GM21529 (cell line): Measurements from ENCODE around the gene P2RX2.

Source experiments
- ATAC-seq: cut with Tn5 transposase; IDR thresholded peaks from one replicate; pipeline ENCODE4 v1.9.1; 2021; ENCODE audit not compliant: unreplicated experiment

Gene P2RX2

DNA sequence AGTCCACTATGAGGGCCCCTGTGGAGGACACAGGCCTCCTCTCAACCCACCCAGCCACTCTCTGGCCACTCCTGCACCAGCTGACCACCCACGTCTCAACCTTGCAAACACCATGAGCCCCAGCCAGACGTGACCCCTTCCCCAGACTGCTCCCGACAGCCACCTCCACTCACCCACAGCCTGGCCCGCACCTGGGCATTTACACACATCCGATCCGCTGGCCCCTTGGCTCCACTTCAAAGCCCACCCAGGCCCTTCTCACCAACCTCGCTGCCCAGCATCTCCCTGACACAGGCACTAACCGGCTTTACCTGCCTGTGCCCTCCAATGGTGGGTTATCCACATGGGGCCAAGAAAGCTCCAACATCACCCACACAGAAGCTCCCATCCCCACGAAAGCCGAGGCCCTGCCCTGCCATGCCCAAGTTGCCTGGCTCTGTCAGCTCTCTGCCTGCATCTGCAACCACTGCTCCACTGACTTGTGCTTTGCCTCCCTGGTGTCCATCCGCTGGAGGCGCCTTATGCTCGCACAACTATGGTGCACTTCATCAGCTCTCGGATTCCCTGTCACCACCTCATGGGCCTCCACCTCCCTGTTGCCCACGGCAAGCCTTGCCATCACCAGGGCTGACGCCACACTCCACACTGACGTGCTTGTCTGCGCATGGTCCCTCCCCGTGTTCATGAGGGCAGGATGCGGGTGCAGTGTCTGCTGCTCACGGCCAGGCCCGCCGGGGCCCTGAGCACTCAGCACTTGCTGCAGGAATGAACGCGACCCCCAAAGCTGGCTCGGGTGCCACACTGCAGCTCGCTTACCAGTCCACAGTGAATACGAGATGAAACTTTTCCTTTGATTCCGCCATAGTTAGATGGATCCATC, 16.7 kb downstream of the P2RX2 start:
- ATAC-seq: no peak

DNA sequence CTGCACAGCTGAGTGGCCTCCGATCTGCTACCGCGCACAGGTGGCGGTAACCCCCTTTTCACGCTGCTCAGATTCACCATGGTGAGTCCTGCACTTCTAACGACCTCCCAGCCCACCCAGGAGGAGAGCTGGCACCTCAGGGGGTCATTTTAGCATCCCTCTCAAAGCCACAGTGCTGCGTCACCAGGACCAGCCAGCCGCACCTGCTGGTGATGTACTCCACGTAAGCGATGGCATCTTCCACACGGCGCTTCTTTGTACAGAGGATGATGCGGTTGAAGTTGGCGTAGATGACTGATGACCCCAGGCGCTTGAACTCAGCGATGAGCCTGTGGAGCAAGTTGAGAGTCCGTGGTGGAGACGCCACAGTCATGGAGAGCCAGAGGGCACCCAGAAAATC, 19.2 kb downstream of the P2RX2 start:
- ATAC-seq: no peak

GRCh38 chr12:132638541-132639408, 20.2 kb downstream of the P2RX2 start:
- no peak for ATAC-seq

DNA sequence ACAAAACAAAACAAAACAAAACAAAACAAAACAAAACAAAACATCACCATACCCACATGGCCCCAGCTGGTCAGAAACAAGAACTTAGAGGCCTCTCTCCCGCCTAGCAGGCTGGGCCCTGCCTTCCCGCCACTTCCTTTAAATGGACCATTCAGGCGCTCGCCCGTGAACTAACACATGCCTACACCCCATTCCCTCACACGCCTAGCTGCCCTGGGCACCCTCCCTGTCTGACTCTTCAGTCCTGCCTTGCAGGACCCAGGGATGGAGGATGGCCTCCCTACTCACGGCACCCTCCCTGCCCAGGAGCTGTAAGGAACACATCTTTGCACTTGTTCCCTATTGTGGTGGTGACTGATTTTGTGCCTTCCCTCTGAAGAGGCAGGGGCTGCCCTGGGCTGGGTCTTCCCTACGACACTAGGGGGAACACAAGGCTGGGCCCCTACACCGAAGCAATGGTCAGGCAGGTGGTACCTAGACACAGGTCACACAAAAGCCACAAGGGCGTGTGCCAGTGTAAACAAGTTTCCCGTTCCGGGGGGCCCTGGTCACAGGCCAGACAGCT, 21.5 kb downstream of the P2RX2 start:
- ATAC-seq: no peak

GRCh38 chr12:132640936-132641335, 22.4 kb downstream of the P2RX2 start:
- no peak for ATAC-seq

- no peak for ATAC-seq
Measured at GRCh38 chr12:132641811-132642650, 23.5 kb downstream of the P2RX2 start.

DNA sequence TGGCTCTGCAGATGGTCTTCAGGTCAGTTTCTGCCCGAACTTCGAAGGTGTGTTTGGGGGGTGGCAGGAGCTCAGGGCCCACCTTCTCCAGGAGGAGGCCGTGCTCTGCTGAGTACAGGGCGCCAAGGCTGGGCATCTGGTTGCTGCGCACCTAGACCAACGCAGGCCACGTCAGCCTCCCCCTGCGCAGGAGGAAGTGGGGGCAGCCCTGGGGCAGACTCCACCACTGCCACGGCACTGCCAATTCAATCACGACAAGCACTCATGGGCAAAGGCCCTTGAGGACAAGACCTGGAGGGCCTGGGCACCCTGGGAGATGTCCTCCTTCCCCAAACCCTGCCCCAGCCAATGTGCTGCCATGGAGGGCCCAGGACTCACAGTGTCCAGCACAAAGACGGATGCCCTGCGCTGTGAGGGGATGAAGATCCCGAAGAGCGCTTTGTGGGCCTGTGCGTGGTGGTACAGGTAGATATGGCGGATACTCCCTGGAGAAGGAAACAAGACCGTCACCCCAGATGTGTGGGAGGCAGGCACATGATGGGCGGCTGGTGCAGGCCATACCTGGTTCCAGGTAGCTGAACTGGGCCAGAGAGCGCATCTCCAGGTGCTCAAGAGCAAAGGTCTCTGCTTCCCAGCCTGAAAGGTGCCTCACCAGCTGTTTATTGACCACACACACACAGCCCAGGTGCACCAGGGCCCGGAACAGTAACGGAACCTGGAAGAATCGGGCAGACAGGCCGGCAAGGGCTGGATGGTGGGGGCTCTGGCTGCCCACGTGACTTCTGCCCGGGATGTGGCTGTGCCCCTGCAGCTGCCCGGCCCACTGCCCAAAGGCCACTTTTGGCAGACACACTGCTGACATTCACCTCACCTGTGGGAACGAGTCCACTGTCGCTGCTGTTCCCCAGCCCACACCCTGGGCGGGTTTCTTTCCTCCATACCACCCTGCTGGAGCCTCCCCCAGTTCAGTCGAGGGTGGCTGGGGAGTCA, 24.6 kb downstream of the P2RX2 start:
- ATAC-seq: no peak

DNA sequence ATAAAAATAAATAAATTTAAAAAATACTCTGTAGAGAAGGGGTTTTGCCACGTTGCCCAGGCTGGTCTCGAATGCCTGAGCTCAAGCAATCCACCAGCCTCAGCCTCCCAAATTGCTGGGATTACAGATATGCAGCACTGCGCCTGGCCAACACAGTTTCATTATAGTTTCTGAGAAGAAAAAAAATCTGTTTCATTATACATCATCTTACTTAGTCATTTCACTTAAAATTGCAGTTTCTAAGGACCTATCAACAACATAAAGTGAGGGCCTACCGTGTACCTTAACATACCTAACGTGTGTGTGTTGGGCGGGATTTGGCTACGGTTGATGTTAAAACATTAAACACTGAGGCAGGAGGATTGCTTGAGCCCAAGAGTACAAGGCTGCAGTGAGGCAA, 28.3 kb downstream of the P2RX2 start:
- ATAC-seq: no peak

DNA sequence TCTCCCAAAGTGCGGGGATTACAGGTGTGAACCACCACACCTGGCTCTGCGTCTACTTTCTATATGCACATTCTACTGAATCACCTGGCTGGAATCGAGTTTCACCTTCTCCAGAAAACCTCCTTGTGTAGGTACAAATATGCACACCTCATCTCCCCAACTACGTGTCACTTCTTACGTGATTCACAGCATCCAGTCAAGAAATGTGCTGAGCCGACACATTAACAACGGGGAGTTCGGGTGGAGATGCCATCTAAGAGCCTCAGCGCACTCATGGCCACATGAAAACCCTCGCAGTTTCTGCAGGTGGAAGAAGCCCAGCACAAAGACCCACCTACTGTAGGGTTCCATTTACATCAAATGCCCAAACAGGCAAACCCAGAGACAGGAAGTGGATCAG, 29.3 kb downstream of the P2RX2 start:
- ATAC-seq: no peak

DNA sequence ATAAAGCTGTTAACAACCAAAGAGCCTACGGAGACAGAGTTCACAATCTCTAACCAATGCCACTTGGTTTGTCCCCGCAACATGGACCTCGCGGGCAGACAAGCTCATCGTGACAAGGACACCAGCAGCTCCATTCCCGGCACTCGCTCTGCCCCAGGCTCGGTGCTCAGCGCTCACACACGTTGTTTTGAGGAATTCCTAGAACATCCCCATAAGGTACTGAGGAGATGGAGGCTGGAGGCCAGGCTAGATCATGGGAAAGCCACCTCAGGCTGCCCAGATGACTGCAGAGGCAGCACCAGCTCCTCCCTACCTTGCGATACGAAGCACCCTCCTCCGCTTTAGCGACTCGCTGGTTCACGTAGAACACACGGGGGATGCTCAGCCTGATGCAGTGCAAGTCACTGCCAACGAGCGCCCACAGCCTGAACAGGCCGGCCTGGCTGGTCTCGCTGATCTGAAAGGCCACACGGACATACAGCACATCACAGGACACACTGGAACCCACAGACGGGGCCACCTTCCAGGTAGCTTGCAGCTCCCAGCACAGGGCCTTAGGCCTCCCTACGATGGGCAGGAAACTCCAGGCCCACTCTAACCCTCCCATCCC, 30.1 kb downstream of the P2RX2 start:
- no peak for ATAC-seq

- no peak for ATAC-seq
Measured at GRCh38 chr12:132649226-132649945, 30.8 kb downstream of the P2RX2 start.

DNA sequence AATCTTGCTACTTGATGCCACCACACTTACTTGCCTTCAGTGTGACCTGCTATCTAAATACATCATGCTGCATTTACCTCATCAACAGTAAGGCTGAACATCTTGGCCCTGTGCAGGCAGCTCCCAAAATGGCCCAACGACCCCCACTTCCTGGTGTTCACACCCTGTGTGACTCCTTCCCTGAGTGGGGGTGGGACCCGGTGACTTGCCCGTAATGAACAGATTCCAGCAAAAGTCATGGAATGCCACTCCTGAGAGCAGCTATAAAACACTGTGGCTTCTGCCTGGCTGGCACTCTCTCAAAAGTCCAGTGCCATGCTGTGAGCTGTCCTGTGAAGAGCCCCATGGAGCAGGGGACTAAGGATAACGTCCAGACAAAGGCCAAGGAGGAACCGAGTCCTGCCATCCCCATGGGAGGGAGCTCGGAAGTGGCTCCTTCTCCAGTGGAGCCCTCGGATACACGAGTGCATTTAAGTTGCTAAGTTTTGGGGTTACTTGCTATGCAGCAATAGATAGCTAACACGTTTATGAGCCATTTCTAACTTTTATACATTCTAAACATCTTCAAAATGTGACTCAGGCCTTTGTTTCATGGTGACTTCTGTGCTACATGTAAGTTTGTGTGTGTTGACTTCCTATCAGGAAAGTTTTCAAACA, 33.0 kb downstream of the P2RX2 start:
- ATAC-seq: no peak

GRCh38 chr12:132653567-132654290, 35.2 kb downstream of the P2RX2 start:
- no peak for ATAC-seq

- no peak for ATAC-seq
Measured at GRCh38 chr12:132657004-132657727, 38.6 kb downstream of the P2RX2 start.

GRCh38 chr12:132658149-132658894, 39.7 kb downstream of the P2RX2 start:
- no peak for ATAC-seq

DNA sequence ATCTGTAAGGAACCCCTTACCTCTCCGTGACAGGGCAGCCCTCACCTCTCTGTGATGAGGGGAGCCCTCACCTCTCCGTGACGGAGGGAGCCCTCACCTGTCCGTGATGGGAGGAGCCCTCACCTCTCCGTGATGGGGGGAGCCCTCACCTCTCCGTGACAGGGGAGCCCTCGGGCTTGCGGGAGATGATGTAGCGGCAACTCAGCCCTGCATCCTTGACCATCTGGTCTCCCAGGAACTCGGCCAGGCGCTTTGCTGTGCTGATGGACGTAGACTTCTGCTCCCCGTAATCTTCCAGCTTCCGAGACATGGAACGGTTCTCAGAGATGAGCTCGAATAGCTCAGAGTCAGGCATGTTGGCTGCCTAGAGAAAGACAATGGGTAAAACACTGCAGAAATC, 40.6 kb downstream of the P2RX2 start:
- no peak for ATAC-seq
